Measurements from ENCODE around the gene PRDX6. TPM values are rescaled to one million over a fixed set of nuclear protein-coding genes. Genes with fewer than 3 reads are reported as not detected.

PRDX6 gene
- total and polyA plus RNA-seq, 10 of the 15 experiments (the other 5 are each of a cell fraction or from before 2014, with no cell fraction given): 70.7 to 230 (median 138) TPM

DNA sequence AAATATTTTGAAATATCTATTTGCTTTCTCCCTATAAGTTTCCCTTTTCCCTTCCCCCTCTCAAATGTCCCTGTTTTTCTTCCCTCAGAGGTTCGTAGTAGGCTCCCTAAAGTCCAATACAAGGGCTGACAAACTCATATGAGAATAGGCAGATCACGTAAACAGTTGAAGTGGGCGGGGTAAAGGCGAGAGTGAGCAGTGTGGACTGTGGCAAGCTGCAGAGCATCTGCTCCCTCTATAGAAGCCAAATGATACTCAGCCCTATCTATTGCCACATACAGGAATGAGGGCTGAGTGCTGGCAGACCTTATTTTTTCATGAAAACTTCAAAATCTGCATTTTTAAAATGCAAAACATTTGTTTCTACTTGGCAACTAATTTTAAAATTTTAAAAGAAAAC is 26.3 kb downstream of the PRDX6 start:
- Histone ChIP-seq H3K4me3 (no peak overlapping the region), H3K79me2 (ENCODE audit: control insufficient read depth, insufficient read depth, low read length) (no peaks in the 10 kb centered on the region), H3K27ac (ENCODE audit: control insufficient read depth, insufficient read depth) (no peak overlapping the region), H2AFZ (ENCODE audit: control insufficient read depth, low read depth, low read length) (no peak overlapping the region), H3K4me1 (ENCODE audit: control insufficient read depth, insufficient read depth, low read length) (no peaks in the 10 kb centered on the region), H4K20me1 (ENCODE audit: control insufficient read depth, insufficient read depth) (no peaks in the 10 kb centered on the region), H3K36me3 (ENCODE audit: control insufficient read depth in 2 of 2, insufficient read depth in 2 of 2, low read length in 1 of 2) (no peaks in the 10 kb centered on the region), H3K9ac (ENCODE audit: control insufficient read depth, insufficient read depth, low read length) (no peak overlapping the region), H3K4me2 (ENCODE audit: control insufficient read depth, insufficient read depth) (no peak overlapping the region), H3K9me3 (replicated peaks; ENCODE audit: control insufficient read depth, insufficient read depth, low read length) (no peaks in the 10 kb centered on the region), H3K27me3 (replicated peaks in 1 of 2; ENCODE audit: control insufficient read depth in 2 of 2, insufficient read depth in 2 of 2, low read length in 1 of 2) (no peaks in the 10 kb centered on the region)
- no TSS peak for BruUV-seq (replicated peaks)
- ChIA-PET RAD21 (ENCODE audit: unreplicated experiment) (no interaction called here), SMC1A (ENCODE audit: uncharacterized antibody, unreplicated experiment) (interaction anchor here (1.0 to 1.6 kb wide), 2 partner anchors 25 to 73 kb away, joined by 3 read pairs; no protein-coding TSS in a partner anchor), CTCF (no interaction called here), POLR2A (no interaction called here)
- ATAC-seq (peak; percentile 62; the same call in 2 of the 3 replicates), DNase-seq (ENCODE audit: low read depth, low spot score) (no peak), FAIRE-seq (no peak)
- intact Hi-C loops (cut with micrococcal nuclease; ENCODE audit: unreplicated experiment): no loop called here
- in situ Hi-C loops (cut with MboI): no loop called here
- WGBS (ENCODE audit: insufficient coverage, insufficient replicate concordance, low lambda C conversion rate, missing lambda C conversion rate): 56% methylated on average over 4 of the region's 4 CpGs
- TF ChIP-seq, protein P1, sequence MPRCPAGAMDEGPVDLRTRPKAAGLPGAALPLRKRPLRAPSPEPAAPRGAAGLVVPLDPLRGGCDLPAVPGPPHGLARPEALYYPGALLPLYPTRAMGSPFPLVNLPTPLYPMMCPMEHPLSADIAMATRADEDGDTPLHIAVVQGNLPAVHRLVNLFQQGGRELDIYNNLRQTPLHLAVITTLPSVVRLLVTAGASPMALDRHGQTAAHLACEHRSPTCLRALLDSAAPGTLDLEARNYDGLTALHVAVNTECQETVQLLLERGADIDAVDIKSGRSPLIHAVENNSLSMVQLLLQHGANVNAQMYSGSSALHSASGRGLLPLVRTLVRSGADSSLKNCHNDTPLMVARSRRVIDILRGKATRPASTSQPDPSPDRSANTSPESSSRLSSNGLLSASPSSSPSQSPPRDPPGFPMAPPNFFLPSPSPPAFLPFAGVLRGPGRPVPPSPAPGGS (IDR thresholded peaks at IDR 0.05; ENCODE audit: borderline replicate concordance, insufficient read depth, low read depth, low read length, poor library complexity, severe bottlenecking): no peak
- no peak for TF ChIP-seq RUNX3 (IDR thresholded peaks at IDR 0.05; ENCODE audit: low read length)
- TF ChIP-seq ZSCAN29 (IDR thresholded peaks at IDR 0.05): no peak
- no peak for TF ChIP-seq SIX5 (IDR thresholded peaks at IDR 0.05; ENCODE audit: low read depth, low read length, severe bottlenecking)
- no peak for TF ChIP-seq CTCF (IDR thresholded peaks at IDR 0.05 in 2 of 3, conservative IDR thresholded peaks at IDR 0.05 in 1 of 3; ENCODE audit: control insufficient read depth in 2 of 3, extremely low read depth in 1 of 3, insufficient read depth in 1 of 3, low read depth in 3 of 3, low read length in 3 of 3)
- TF ChIP-seq DPF2 (IDR thresholded peaks at IDR 0.05): no peak
- no peak for TF ChIP-seq PAX5 (IDR thresholded peaks at IDR 0.05; ENCODE audit: borderline replicate concordance, low read depth, low read length)
- no peak for TF ChIP-seq TCF12 (IDR thresholded peaks at IDR 0.05; ENCODE audit: low read depth, low read length)
- TF ChIP-seq SPI1 (IDR thresholded peaks at IDR 0.05; ENCODE audit: borderline replicate concordance, insufficient read depth, low read depth, low read length): no peak
- TF ChIP-seq, protein P2, sequence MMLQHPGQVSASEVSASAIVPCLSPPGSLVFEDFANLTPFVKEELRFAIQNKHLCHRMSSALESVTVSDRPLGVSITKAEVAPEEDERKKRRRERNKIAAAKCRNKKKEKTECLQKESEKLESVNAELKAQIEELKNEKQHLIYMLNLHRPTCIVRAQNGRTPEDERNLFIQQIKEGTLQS (IDR thresholded peaks at IDR 0.05; ENCODE audit: borderline replicate concordance, extremely low read depth, low read depth, low read length): no peak
- no peak for TF ChIP-seq IRF5 (IDR thresholded peaks at IDR 0.05; ENCODE audit: borderline replicate concordance)
- no peak for TF ChIP-seq NR2F1 (conservative IDR thresholded peaks at IDR 0.05)
- no peak for TF ChIP-seq NRF1 (conservative IDR thresholded peaks at IDR 0.05; ENCODE audit: low read depth, low read length)
- TF ChIP-seq, protein P3, sequence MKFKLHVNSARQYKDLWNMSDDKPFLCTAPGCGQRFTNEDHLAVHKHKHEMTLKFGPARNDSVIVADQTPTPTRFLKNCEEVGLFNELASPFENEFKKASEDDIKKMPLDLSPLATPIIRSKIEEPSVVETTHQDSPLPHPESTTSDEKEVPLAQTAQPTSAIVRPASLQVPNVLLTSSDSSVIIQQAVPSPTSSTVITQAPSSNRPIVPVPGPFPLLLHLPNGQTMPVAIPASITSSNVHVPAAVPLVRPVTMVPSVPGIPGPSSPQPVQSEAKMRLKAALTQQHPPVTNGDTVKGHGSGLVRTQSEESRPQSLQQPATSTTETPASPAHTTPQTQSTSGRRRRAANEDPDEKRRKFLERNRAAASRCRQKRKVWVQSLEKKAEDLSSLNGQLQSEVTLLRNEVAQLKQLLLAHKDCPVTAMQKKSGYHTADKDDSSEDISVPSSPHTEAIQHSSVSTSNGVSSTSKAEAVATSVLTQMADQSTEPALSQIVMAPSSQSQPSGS (IDR thresholded peaks at IDR 0.05; ENCODE audit: low read length): no peak
- TF ChIP-seq, protein P4, sequence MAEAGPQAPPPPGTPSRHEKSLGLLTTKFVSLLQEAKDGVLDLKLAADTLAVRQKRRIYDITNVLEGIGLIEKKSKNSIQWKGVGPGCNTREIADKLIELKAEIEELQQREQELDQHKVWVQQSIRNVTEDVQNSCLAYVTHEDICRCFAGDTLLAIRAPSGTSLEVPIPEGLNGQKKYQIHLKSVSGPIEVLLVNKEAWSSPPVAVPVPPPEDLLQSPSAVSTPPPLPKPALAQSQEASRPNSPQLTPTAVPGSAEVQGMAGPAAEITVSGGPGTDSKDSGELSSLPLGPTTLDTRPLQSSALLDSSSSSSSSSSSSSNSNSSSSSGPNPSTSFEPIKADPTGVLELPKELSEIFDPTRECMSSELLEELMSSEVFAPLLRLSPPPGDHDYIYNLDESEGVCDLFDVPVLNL (IDR thresholded peaks at IDR 0.05; ENCODE audit: low read depth, low read length): no peak
- TF ChIP-seq POLR2A (IDR thresholded peaks at IDR 0.05; ENCODE audit: low read depth, low read length): no peak
- TF ChIP-seq RFX5 (IDR thresholded peaks at IDR 0.05; ENCODE audit: low read depth, low read length): no peak
- no peak for TF ChIP-seq SUZ12 (IDR thresholded peaks at IDR 0.05; ENCODE audit: unreplicated experiment)
